ENCODE measurements around the gene RTL3. TPM values are rescaled to one million over a fixed set of nuclear protein-coding genes. Genes with fewer than 3 reads are reported as not detected.

The RTL3 gene
- total and polyA plus RNA-seq, 2 of the 4 experiments (the other 2 are of a cell fraction), result 1.1 TPM

DNA sequence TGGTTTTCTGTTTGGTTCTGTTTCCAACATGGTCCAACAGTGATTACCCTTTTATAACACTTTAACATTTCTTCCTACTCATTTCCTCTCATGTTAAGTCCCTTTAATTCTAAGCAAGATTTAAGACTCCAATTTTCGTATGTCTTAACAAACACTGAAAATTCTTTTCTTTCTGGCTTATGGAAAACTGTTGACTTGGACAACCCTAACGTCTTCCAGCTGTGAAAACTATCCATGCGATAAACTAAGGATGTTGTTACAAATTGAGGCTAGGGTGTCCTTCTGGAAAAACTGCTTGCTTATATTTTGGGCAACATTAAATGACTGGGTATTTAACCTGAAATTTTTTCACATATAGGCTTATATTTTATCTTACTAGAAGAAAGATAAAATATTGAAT, 33.9 kb upstream of the RTL3 start:
- H3K4ac ChIP-seq (ENCODE audit: low read depth, low read length), result no peak overlapping the region
- H4K5ac ChIP-seq (ENCODE audit: low read depth, low read length), result no peak overlapping the region
- no peak overlapping the region for H2BK20ac ChIP-seq (ENCODE audit: low read depth, low read length)
- no peaks in the 10 kb centered on the region for H3K27me3 ChIP-seq (ENCODE audit: control insufficient read depth, insufficient read depth, low read length)
- ATAC-seq (ENCODE audit: low read depth) (no peak), DNase-seq (no peak)
- no peak overlapping the region for H4K8ac ChIP-seq (ENCODE audit: low read depth in 2 of 2, low read length in 2 of 2)
- TF ChIP-seq RCOR1 (IDR thresholded peaks at IDR 0.05; ENCODE audit: insufficient replicate concordance, low read length) (no peak), MXI1 (IDR thresholded peaks at IDR 0.05; ENCODE audit: borderline replicate concordance, low read depth, low read length) (no peak), NFE2L2 (IDR thresholded peaks at IDR 0.05; ENCODE audit: low read depth, low read length) (no peak), SMC3 (IDR thresholded peaks at IDR 0.05; ENCODE audit: low read depth, low read length) (no peak), MAFK (IDR thresholded peaks at IDR 0.05; ENCODE audit: low read depth, low read length) (no peak), RAD21 (IDR thresholded peaks at IDR 0.05; ENCODE audit: low read length) (no peak), RFX5 (IDR thresholded peaks at IDR 0.05; ENCODE audit: low read depth, low read length) (no peak), FOS (IDR thresholded peaks at IDR 0.05; ENCODE audit: low read depth, low read length) (no peak)
- TF ChIP-seq, protein P1, sequence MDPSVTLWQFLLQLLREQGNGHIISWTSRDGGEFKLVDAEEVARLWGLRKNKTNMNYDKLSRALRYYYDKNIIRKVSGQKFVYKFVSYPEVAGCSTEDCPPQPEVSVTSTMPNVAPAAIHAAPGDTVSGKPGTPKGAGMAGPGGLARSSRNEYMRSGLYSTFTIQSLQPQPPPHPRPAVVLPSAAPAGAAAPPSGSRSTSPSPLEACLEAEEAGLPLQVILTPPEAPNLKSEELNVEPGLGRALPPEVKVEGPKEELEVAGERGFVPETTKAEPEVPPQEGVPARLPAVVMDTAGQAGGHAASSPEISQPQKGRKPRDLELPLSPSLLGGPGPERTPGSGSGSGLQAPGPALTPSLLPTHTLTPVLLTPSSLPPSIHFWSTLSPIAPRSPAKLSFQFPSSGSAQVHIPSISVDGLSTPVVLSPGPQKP (IDR thresholded peaks at IDR 0.05; ENCODE audit: borderline replicate concordance, low read depth, low read length), result no peak
- TF ChIP-seq, protein P2, sequence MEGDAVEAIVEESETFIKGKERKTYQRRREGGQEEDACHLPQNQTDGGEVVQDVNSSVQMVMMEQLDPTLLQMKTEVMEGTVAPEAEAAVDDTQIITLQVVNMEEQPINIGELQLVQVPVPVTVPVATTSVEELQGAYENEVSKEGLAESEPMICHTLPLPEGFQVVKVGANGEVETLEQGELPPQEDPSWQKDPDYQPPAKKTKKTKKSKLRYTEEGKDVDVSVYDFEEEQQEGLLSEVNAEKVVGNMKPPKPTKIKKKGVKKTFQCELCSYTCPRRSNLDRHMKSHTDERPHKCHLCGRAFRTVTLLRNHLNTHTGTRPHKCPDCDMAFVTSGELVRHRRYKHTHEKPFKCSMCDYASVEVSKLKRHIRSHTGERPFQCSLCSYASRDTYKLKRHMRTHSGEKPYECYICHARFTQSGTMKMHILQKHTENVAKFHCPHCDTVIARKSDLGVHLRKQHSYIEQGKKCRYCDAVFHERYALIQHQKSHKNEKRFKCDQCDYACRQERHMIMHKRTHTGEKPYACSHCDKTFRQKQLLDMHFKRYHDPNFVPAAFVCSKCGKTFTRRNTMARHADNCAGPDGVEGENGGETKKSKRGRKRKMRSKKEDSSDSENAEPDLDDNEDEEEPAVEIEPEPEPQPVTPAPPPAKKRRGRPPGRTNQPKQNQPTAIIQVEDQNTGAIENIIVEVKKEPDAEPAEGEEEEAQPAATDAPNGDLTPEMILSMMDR (conservative IDR thresholded peaks at IDR 0.05; ENCODE audit: low read depth, low read length), result no peak
- no peak overlapping the region for H2BK15ac ChIP-seq (ENCODE audit: low read depth, low read length)
- H3K4me1 ChIP-seq (ENCODE audit: control insufficient read depth, insufficient read depth, low read length), result no peaks in the 10 kb centered on the region
- H3K79me1 ChIP-seq (ENCODE audit: low read depth in 1 of 2, low read length in 2 of 2), result no peaks in the 10 kb centered on the region
- no peak overlapping the region for H3K4me3 ChIP-seq (ENCODE audit: insufficient read depth, low read depth, low read length)
- no peaks in the 10 kb centered on the region for H3K9me1 ChIP-seq (ENCODE audit: insufficient read depth, low read length)
- ChIA-PET CTCF (no interaction called here), POLR2A (ENCODE audit: unreplicated experiment) (no interaction called here)
- no peaks in the 10 kb centered on the region for H3K36me3 ChIP-seq (ENCODE audit: control insufficient read depth, insufficient read depth, low read length)
- no peak overlapping the region for H3K23ac ChIP-seq (ENCODE audit: low read depth, low read length)
- dilution Hi-C loops (cut with HindIII; ENCODE audit: low sequenced_read_pairs, unreplicated experiment), result no loop called here
- no peak overlapping the region for H2AK9ac ChIP-seq (replicated peaks; ENCODE audit: low read depth, low read length, poor library complexity)
- H3K56ac ChIP-seq (ENCODE audit: extremely low read depth, insufficient read depth, low read length), result no peak overlapping the region
- BruUV-seq (replicated peaks), result no TSS peak
- H3K4me2 ChIP-seq (ENCODE audit: low read depth, low read length), result no peak overlapping the region
- no peaks in the 10 kb centered on the region for H3K9me3 ChIP-seq (ENCODE audit: control insufficient read depth, insufficient read depth, low read length)
- no peak overlapping the region for H3K9ac ChIP-seq (ENCODE audit: low read depth, low read length)
- no peaks in the 10 kb centered on the region for H4K20me1 ChIP-seq (ENCODE audit: insufficient read depth, low read length)
- no peak overlapping the region for H3K14ac ChIP-seq (replicated peaks; ENCODE audit: low read depth, low read length)
- H2AFZ ChIP-seq (replicated peaks; ENCODE audit: low read length, poor library complexity), result no peak overlapping the region
- intact Hi-C loops (cut with micrococcal nuclease), result no loop called here
- no peak overlapping the region for H2BK5ac ChIP-seq (ENCODE audit: low read depth, low read length, poor library complexity, severe bottlenecking)
- H3K18ac ChIP-seq (ENCODE audit: low read depth, low read length), result no peak overlapping the region
- in situ Hi-C loops (cut with MboI; ENCODE audit: low sequenced_read_pairs), result no loop called here
- no peak overlapping the region for H2AK5ac ChIP-seq (ENCODE audit: low read depth, low read length)
- no CpG with 5 or more reads among the region's 3 CpGs for WGBS, 2 experiments (ENCODE audit: extremely low coverage in 2 of 2, insufficient read length in 1 of 2)
- no peak overlapping the region for H4K91ac ChIP-seq (ENCODE audit: insufficient read depth, low read depth, low read length)
- H2BK120ac ChIP-seq (ENCODE audit: low read depth, low read length), result no peak overlapping the region
- H3K27ac ChIP-seq (ENCODE audit: insufficient read depth, low read length), result no peak overlapping the region

Measured in IMR-90 (cell line).